Measurements from ENCODE around the gene COA5.

DNA sequence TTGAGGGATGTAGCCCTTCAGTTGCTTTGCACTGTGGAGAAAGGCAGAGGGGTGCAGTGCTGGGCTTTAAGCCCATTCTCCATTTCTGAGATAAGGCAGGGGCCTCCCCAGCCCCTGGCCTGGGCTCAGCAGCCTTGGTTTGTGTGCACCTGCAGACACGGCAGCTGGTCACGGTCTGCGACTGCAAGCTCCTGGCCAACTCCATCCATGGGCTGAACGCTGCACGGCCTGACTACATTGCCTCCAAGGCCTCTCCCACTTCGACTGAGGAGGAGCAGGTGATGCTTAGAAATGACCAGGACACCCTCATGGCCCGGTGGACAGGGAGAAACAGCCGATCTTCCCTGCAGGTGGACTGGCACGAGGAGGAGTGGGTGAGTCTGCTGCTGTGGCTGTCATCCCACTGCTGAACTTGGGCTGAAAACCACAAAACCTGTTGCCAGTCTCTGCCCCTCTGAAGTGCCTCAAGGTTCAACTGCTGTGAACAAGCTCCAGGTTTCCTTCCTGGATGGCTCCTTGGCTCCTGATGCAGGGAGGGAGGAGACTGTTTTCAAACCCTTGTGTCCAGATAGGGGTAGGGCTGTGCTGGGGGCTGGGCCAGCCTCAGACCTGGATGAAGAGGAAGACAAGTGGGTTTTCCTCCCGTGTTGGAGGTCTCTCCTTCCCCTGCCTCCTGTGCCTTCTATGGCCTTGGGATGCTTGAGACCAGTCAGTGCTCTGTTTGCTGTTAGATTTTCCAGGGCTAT lies 54.0 kb downstream of the COA5 start:
- TF ChIP-seq, protein P1, sequence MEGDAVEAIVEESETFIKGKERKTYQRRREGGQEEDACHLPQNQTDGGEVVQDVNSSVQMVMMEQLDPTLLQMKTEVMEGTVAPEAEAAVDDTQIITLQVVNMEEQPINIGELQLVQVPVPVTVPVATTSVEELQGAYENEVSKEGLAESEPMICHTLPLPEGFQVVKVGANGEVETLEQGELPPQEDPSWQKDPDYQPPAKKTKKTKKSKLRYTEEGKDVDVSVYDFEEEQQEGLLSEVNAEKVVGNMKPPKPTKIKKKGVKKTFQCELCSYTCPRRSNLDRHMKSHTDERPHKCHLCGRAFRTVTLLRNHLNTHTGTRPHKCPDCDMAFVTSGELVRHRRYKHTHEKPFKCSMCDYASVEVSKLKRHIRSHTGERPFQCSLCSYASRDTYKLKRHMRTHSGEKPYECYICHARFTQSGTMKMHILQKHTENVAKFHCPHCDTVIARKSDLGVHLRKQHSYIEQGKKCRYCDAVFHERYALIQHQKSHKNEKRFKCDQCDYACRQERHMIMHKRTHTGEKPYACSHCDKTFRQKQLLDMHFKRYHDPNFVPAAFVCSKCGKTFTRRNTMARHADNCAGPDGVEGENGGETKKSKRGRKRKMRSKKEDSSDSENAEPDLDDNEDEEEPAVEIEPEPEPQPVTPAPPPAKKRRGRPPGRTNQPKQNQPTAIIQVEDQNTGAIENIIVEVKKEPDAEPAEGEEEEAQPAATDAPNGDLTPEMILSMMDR (IDR thresholded peaks at IDR 0.05): no peak
- TF ChIP-seq POLR2A (IDR thresholded peaks at IDR 0.05): no peak
